ENCODE measurements around the gene RNF181. TPM values are rescaled to one million over a fixed set of nuclear protein-coding genes. Genes with fewer than 3 reads are reported as not detected.

The RNF181 gene
- total RNA-seq, 1 donor from 2014 or later, result 74.5 TPM

DNA sequence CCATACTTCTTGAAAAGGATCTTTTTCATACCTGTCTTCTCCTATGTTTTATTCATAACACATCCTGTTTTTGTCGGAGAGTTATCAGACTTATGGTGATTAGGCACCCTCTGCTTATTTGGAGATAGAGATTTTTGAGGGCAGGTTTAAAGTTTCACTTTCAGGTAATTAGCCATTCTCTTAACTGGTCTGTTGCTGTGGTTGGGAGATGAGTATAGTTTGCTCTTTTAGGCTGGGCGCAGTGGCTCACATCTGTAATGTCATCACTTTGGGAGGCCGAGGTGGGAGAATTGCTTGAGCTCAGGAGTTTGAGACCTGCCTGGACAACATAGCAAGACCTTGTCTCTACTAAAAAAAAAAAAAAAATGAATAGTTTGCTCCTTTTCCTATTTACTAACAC lies 47.2 kb downstream of the RNF181 start:
- ATAC-seq (ENCODE audit: poor library complexity), result no peak
- DNase-seq, result no peak
- intact Hi-C loops (cut with DNase I), result no loop called here

DNA sequence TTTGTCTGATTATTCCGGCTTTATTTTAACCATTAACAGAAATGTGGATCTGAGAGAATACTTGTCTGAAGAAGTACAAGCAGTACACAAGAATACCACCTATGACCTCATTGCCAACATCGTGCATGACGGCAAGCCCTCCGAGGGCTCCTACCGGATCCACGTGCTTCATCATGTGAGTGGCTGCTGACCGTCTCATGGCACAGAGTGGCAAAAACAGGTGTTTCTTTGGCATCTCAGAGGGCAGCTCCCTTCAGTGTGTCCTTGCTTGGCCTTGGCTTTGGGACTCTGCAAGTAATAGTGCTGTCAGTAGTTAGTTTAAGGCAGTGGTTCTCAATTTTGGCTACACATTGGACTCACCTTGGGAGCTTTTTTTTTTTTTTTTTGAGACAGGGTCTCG lies 49.4 kb downstream of the RNF181 start:
- no peak for ATAC-seq (ENCODE audit: poor library complexity)
- intact Hi-C loops (cut with DNase I), result no loop called here

DNA sequence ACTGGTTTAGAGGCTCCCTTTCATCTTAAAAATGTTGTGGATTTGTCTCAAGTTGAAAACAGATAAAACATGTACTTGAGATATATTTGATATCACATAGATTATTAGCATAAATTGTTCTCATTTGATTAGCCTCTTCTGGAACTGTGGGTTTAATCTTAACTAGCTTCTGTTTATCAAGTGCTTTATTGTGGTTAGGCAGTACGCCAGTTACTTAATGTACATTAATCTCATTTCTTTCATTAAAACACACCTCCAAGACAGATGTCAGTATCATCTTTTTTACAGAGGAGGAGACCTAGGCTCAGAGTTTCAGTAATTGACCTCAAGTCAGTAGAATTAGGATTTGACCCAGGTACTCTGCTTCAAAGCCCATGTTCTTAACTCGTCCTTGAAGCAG lies 50.6 kb downstream of the RNF181 start:
- DNase-seq (no peak), ATAC-seq (ENCODE audit: poor library complexity) (no peak)
- intact Hi-C loops (cut with DNase I), result no loop called here

More for the DNA sequence above, 49.4 kb downstream of the RNF181 start:
- DNase-seq, result no peak

Other genes with a start within 250 kb of the RNF181 start
- 39.8 TPM for gene RETSAT, start 241.2 kb upstream of the RNF181 start, total RNA-seq
- gene ELMOD3, start 241.0 kb upstream of the RNF181 start, total RNA-seq, result 9.0 TPM
- gene CAPG, start 185.4 kb upstream of the RNF181 start, total RNA-seq, result 3.4 TPM
- gene SH2D6, start 177.0 kb upstream of the RNF181 start, total RNA-seq, result 0.24 TPM
- gene MAT2A, start 56.6 kb upstream of the RNF181 start, total RNA-seq, result 116 TPM
- 25.1 TPM for gene GGCX, start 34.3 kb upstream of the RNF181 start, total RNA-seq
- 16.9 TPM for gene VAMP8, start 18.2 kb upstream of the RNF181 start, total RNA-seq
- gene VAMP5, start 11.3 kb upstream of the RNF181 start, total RNA-seq, result 56.3 TPM
- 9.5 TPM for gene TMEM150A, start 7.0 kb downstream of the RNF181 start, total RNA-seq
- 26.5 TPM for gene C2orf68, start 16.3 kb downstream of the RNF181 start, total RNA-seq
- 27.3 TPM for gene USP39, start 20.4 kb downstream of the RNF181 start, total RNA-seq
- 0.46 TPM for gene SFTPB, start 72.5 kb downstream of the RNF181 start, total RNA-seq
- 1.7 TPM for gene GNLY, start 98.6 kb downstream of the RNF181 start, total RNA-seq
- 25.8 TPM for gene ATOH8, start 158.2 kb downstream of the RNF181 start, total RNA-seq

All from Right ventricle myocardium superior (tissue), 1 donor.